Measurements from ENCODE around the gene MACROD2.
"Not testable (repeated sequence)": the region's sequence is repeated elsewhere in the genome, so short reads cannot be mapped to it uniquely, and the experiment has no call there.

MACROD2 gene

GRCh38 chr20:13995086-13995665 is at the start of gene MACROD2:
Gene MACROD2 (plus strand): TSS chr20:13995516.
- DNase-seq: peak; percentile 99

DNA sequence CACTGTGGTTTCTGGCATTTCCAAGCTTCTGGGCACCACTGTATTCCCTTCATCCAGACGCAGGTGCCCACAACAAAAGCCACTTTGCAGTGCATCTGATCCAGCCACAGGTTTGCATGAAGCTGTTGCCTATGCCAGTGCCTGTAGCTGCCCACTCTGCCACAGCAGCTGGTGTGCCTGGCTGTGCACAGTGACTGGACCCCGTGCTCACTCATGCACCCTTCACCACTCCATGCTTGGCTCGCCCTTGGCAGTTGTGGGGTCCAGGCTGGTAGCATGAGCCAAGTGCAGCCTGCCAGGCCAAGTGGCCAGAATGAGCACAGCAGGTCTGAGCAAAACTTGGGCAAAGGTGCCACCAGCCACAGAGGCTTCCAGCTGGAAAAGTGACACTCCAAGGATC is 47.6 kb upstream of the MACROD2 start:
- no peak for DNase-seq

GRCh38 chr20:13953227-13953626 is 42.1 kb upstream of the MACROD2 start:
- no peak for DNase-seq

- DNase-seq: no peak
Observed at GRCh38 chr20:13960119-13960518, 35.2 kb upstream of the MACROD2 start.

GRCh38 chr20:13960525-13960924 is 34.8 kb upstream of the MACROD2 start:
- DNase-seq: no peak

GRCh38 chr20:13984211-13984610 is 11.1 kb upstream of the MACROD2 start:
- DNase-seq: no peak

- DNase-seq: peak; percentile 11
Observed at GRCh38 chr20:13990465-13990864, 4.9 kb upstream of the MACROD2 start, which contains the start of gene SEL1L2. Gene SEL1L2 (minus strand): TSS chr20:13990614. CDS start chr20:13990534, 80 bp downstream.

DNA sequence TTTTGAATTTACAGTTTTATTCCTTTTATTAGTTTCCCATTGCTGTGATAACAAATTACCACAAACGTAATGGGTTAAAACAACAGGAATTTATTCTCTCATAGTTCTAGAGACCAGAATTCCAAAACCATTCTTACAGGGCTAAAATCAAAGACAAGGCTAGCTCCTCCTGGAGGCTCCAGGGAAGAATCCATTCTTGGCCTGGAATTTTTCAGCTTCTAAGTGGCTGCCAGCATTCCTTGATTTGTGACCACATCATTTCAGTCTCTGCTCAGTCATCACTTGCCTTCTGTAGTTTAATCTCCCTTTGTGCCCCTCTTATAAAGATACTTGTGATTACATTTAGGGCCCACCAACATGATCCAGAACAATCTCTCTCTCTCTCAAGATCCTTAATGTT is 4.0 kb upstream of the MACROD2 start:
- DNase-seq: no peak

DNA sequence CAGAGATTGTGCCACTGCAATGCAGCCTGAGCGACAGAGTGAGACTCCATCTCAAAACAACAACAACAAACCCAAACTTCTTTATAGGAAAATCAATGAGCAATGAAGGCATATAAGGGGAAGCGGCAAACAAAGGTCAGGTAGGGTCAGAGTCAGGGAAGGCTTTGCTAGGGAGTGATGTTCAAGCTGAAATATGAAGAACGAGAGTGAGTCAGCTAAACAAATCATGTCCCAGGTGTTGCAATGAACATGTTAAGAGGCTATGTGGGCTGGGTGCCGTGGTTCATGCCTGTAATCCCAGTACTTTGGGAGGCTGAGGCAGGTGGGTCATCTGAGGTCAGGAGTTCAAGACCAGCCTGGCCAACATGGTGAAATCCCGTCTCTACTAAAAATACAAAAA is 3.4 kb upstream of the MACROD2 start:
- DNase-seq: not testable (repeated sequence)

GRCh38 chr20:13995841-13996240 is 525 bp downstream of the MACROD2 start:
- DNase-seq: peak; percentile 82

DNA sequence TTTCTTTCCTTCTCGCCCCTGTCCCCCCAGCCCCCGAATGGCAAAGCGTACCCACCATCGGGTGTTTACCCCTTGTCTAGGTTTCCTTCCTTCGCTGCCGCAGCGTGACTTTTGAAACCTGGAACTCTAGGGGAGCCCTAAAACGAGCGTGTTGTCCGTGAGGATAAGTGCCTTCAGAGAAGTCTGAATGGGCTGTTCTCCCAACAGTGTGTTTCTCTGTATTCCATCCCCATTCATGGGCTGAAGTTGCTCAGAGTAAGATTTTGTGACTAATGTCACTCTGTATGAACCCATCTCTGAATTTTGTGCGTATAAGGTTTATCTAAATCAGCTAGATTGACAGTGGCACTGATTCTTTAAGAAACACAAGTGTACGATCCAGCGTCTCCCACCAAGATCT is 949 bp downstream of the MACROD2 start:
- peak; percentile 28 for DNase-seq

- DNase-seq: no peak
Observed at GRCh38 chr20:14000917-14001316, 5.6 kb downstream of the MACROD2 start.

- no peak for DNase-seq
Observed at GRCh38 chr20:14005996-14006395, 10.7 kb downstream of the MACROD2 start.

- DNase-seq: no peak
Observed at GRCh38 chr20:14009208-14009607, 13.9 kb downstream of the MACROD2 start.

- no peak for DNase-seq
Observed at GRCh38 chr20:14012671-14013070, 17.4 kb downstream of the MACROD2 start.

DNA sequence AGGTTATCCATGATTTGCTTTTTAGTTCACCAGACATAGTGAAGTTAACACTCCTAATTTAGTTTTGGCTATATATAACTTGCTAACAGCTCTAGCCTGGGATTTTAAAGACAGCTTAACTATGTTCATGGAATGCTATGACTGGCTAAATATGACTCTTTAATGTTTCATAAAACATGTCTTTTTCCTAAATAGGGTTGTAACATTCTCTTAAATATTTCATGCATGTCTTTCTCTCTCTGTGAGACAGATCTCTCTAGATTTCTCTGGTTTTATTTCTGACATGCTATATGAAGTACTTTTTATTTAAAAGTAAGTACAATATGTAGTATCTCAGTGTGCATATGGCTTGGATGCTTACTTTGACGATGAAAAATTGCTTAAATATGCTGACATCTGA is 35.7 kb downstream of the MACROD2 start:
- no peak for DNase-seq

GRCh38 chr20:14033310-14033709 is 38.0 kb downstream of the MACROD2 start:
- no peak for DNase-seq

GRCh38 chr20:14036567-14036966 is 41.3 kb downstream of the MACROD2 start:
- DNase-seq: no peak

GRCh38 chr20:14044712-14045276 is 49.5 kb downstream of the MACROD2 start:
- not testable (repeated sequence) for DNase-seq

DNA sequence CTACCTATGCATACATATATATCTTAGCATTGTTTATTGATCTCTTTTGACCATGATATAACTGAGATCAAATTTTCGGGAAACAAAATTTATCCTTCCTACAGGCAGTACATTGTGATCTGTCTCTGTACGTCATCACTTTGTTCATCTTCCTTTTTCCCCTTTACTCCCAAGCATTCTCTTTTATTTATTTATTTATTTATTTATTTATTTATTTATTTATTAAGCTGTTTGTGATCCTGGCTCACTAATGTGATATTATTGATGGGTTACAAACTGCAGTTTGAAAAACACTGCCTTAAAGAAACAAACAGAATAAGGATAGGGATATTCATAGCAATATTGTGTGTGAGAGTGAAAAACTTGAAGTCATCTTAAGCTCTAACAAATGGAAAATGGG is 51.2 kb downstream of the MACROD2 start:
- no peak for DNase-seq

- no peak for DNase-seq
Observed at GRCh38 chr20:14049111-14049510, 53.8 kb downstream of the MACROD2 start.

GRCh38 chr20:14051454-14051853 is 56.1 kb downstream of the MACROD2 start:
- no peak for DNase-seq

DNA sequence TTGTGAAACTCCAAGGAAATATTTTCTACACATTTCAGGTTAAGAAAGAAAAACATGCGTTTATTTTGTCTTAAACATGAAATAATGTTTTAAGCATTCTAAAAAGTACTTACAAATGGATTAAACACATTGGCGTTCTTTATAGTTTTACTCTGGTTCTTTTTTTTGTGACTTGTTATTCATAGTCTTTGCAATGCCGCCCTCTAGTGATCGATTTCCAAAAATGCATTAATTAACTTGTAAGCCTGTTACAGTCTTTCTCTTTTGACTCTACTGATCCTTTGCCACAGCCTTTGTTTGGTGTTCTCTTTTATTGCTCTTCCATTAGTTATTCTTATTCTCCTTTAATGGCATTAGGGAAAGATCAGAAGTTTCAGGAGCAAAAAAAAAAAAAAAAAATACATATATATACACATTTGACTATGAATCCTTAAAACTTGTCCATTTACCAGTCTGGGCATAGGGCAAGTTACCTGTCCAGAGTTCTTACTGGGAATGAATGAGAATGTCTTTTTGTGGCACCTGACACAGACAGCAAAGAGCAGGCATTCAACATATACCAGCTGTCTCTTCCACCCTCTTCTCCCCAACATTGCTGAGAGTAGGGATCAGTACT is 59.9 kb downstream of the MACROD2 start:
- DNase-seq: peak; percentile 75

DNA sequence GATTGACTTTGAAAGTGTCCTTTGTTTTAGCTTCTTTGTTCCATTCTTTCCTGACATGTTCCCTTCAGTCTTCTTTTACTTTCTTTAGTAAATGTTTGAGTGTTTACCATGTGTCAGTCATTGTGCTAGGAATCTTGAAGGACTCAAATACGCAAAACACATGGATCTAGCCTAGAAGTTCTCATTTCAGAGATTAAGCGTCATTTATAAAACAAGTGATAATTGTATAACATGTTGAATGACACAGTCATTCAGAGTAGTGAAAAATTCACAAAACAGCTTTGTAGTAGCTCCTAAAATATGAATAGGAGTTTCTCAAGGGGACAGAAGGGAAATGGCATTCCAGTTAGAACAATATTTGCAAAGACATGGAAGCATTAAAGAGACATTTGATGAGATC is 66.9 kb downstream of the MACROD2 start:
- no peak for DNase-seq

DNA sequence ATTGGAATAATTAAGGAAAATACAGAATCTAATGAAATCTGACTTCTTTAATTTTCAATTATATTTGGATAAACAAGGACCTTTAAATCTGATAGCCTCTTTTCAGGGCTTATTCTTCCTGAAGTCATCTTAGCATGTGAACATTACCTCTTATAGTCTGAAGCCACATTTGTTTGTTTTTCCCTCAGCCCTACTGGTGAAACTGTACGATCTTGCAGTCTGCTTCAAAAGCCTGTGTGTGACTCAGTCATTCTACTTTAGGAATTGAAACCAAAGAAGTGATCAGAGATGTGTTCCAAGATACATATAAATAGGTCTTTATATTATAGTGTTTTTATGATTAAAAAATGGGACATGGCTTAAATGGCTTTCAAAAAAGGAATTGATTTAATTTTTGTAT is 67.5 kb downstream of the MACROD2 start:
- no peak for DNase-seq

Measured in NCI-H345 (cell line).